GM12878 (cell line): ENCODE measurements around the gene CCDC85B. TPM values are rescaled to one million over a fixed set of nuclear protein-coding genes. Genes with fewer than 3 reads are reported as not detected.

Experiments
- CBX5 ChIP-seq: sonication (generic); IDR thresholded peaks from 2 replicates; pipeline ENCODE4 v1.6.1; 2016; ENCODE audit warnings: low read depth, moderate library complexity, mild to moderate bottlenecking, inconsistent platforms
- CHD2 ChIP-seq: IDR thresholded peaks from 2 replicates; pipeline ENCODE4 v1.6.1; 2011; ENCODE audit warnings: low read depth, low read length, improper control_type of control experiment, borderline replicate concordance
- HCFC1 ChIP-seq: fragments of 150-350 bp; IDR thresholded peaks from 2 replicates; pipeline ENCODE4 v1.6.1; 2014; ENCODE audit warnings: low read length
- HDAC6 ChIP-seq: fragments of 200-600 bp; sonication (generic); IDR thresholded peaks from one replicate; pipeline ENCODE4 v1.8.0; 2017; ENCODE audit warnings: antibody characterized with exemption; ENCODE audit not compliant: unreplicated experiment
- LARP7 ChIP-seq: fragments of 450-650 bp; IDR thresholded peaks from 2 replicates; pipeline ENCODE4 v1.6.1; 2017; ENCODE audit warnings: mild to moderate bottlenecking
- NRF1 ChIP-seq: conservative IDR thresholded peaks from 2 replicates; pipeline ENCODE4 v1.6.1; 2011; ENCODE audit warnings: mild to moderate bottlenecking, low read depth, low read length, improper control_type of control experiment
- PAX5 ChIP-seq: IDR thresholded peaks from 2 replicates; pipeline ENCODE4 v1.6.1; 2011; ENCODE audit warnings: low read depth, low read length, borderline replicate concordance
- PAX8 ChIP-seq: fragments of 450-650 bp; IDR thresholded peaks from 2 replicates; pipeline ENCODE4 v1.6.1; 2017; ENCODE audit warnings: mild to moderate bottlenecking, moderate library complexity
- PML ChIP-seq: IDR thresholded peaks from 2 replicates; pipeline ENCODE4 v1.6.1; 2012; ENCODE audit warnings: low read length, inconsistent platforms
- POLR2A ChIP-seq: IDR thresholded peaks from 2 replicates; pipeline ENCODE4 v1.6.1; 2011; ENCODE audit warnings: low read depth, mild to moderate bottlenecking, low read length
- SIN3A ChIP-seq: IDR thresholded peaks from 2 replicates; pipeline ENCODE4 v1.6.1; 2012; ENCODE audit warnings: low read depth, low read length, improper control_type of control experiment
- SUPT20H ChIP-seq: IDR thresholded peaks from 2 replicates; pipeline ENCODE4 v1.6.1; 2011; ENCODE audit warnings: low read depth, mild to moderate bottlenecking, low read length, moderate library complexity, borderline replicate concordance; ENCODE audit not compliant: control insufficient read depth
- TCF3 ChIP-seq: IDR thresholded peaks from 2 replicates; pipeline ENCODE4 v1.6.1; 2012; ENCODE audit warnings: low read depth, mild to moderate bottlenecking, low read length, borderline replicate concordance; ENCODE audit not compliant: insufficient read depth
- TCF7 ChIP-seq: IDR thresholded peaks from 2 replicates; pipeline ENCODE4 v1.6.1; 2014; ENCODE audit warnings: antibody characterized with exemption, borderline replicate concordance
- polyA plus RNA-seq, 11 experiments: library from polyadenylated mRNA; depleted of rRNA in 4 of 11; unstranded in 6 of 11; stranded (reverse) in 5 of 11; fragments of >200 nt; fragmentation: Nextera tagmentation in 4 of 11; fragmentation: Illumina TruSeq in 1 of 11; extraction: Ambion mirVana in 4 of 11; extraction: Trizol in 1 of 11; gene quantifications; 1 replicate in 1 of 11; 2 replicates in 10 of 11; pipeline versions ENCODE4 v1.2.1 to v1.2.3, GENCODE V29; 2011 to 2016; ENCODE audit warnings: inconsistent platforms in 2 of 11, missing spikeins in 2 of 11, low read depth in 1 of 11
- total RNA-seq, 4 experiments: library from RNA; depleted of rRNA in 3 of 4; stranded (reverse); fragments of >200 nt in 3 of 4; fragmentation: Illumina TruSeq in 1 of 4; extraction: Trizol in 1 of 4; gene quantifications; 2 replicates each; pipeline versions ENCODE4 v1.2.1 to v1.2.3, GENCODE V29; 2013 to 2021
- TF ChIP-seq, protein P1 (sequence below): fragments of 450-650 bp; IDR thresholded peaks from 2 replicates; pipeline ENCODE4 v1.6.1; 2016; ENCODE audit warnings: mild to moderate bottlenecking, moderate library complexity, borderline replicate concordance
- TF ChIP-seq, protein P2 (sequence below): IDR thresholded peaks from 2 replicates; pipeline ENCODE4 v1.6.1; 2012; ENCODE audit warnings: improper control_type of control experiment, low read depth, low read length; ENCODE audit not compliant: insufficient replicate concordance
- TF ChIP-seq, protein P3 (sequence below): IDR thresholded peaks from 2 replicates; pipeline ENCODE4 v1.6.1; 2012; ENCODE audit warnings: low read length, inconsistent platforms

Gene CCDC85B
- total and polyA plus RNA-seq, 10 of the 15 experiments (the other 5 are each of a cell fraction or from before 2014, with no cell fraction given): 0.32 to 114 (median 49.5) TPM

DNA sequence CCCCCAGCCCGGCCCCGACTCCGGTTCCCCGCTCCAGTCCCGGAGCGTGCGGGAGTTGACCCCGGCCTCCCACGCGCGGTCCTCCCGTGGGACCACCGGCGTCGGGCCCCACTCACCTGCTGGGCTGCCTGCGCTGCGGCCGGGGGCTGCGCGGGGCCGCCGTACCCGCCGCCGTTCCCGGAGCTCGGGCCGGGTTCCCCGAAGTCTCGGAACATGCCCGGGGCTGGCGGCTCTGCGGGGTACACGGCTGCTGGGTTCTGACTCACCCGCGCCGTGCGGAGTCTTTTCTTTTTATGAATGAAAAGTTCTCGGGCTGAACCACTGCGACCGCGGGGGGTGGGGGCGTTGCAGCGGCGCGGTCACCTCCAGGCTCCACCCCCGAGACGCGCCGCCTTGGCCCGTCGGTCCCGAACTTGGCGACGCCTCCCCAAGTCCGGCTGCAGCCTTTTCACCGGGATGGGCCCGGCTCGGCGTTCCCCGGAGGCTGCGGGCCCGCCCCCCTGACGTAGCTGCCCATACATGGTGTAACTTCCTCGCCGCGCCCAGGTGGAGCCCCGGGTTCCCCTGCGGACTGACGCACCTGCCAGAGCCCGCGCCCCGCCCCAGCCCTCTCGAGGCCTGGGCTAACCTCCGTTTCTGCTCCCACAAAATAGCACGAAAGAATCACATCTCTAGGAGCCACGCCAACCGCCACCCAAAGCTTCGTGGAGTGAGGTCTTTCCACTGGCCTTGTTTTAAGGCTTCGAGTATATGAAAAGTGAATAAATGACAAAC is 9.8 kb downstream of the CCDC85B start, which contains the start of gene FOSL1 (continued):
- TF ChIP-seq, protein P1, sequence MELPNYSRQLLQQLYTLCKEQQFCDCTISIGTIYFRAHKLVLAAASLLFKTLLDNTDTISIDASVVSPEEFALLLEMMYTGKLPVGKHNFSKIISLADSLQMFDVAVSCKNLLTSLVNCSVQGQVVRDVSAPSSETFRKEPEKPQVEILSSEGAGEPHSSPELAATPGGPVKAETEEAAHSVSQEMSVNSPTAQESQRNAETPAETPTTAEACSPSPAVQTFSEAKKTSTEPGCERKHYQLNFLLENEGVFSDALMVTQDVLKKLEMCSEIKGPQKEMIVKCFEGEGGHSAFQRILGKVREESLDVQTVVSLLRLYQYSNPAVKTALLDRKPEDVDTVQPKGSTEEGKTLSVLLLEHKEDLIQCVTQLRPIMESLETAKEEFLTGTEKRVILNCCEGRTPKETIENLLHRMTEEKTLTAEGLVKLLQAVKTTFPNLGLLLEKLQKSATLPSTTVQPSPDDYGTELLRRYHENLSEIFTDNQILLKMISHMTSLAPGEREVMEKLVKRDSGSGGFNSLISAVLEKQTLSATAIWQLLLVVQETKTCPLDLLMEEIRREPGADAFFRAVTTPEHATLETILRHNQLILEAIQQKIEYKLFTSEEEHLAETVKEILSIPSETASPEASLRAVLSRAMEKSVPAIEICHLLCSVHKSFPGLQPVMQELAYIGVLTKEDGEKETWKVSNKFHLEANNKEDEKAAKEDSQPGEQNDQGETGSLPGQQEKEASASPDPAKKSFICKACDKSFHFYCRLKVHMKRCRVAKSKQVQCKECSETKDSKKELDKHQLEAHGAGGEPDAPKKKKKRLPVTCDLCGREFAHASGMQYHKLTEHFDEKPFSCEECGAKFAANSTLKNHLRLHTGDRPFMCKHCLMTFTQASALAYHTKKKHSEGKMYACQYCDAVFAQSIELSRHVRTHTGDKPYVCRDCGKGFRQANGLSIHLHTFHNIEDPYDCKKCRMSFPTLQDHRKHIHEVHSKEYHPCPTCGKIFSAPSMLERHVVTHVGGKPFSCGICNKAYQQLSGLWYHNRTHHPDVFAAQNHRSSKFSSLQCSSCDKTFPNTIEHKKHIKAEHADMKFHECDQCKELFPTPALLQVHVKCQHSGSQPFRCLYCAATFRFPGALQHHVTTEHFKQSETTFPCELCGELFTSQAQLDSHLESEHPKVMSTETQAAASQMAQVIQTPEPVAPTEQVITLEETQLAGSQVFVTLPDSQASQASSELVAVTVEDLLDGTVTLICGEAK: no peak
- no peak for TF ChIP-seq CBX5
- TF ChIP-seq LARP7: no peak
- TF ChIP-seq NRF1: no peak
- TF ChIP-seq PML: no peak
- no peak for TF ChIP-seq CHD2
- TF ChIP-seq HDAC6: peak; percentile 20
- TF ChIP-seq PAX5: no peak
- TF ChIP-seq, protein P2, sequence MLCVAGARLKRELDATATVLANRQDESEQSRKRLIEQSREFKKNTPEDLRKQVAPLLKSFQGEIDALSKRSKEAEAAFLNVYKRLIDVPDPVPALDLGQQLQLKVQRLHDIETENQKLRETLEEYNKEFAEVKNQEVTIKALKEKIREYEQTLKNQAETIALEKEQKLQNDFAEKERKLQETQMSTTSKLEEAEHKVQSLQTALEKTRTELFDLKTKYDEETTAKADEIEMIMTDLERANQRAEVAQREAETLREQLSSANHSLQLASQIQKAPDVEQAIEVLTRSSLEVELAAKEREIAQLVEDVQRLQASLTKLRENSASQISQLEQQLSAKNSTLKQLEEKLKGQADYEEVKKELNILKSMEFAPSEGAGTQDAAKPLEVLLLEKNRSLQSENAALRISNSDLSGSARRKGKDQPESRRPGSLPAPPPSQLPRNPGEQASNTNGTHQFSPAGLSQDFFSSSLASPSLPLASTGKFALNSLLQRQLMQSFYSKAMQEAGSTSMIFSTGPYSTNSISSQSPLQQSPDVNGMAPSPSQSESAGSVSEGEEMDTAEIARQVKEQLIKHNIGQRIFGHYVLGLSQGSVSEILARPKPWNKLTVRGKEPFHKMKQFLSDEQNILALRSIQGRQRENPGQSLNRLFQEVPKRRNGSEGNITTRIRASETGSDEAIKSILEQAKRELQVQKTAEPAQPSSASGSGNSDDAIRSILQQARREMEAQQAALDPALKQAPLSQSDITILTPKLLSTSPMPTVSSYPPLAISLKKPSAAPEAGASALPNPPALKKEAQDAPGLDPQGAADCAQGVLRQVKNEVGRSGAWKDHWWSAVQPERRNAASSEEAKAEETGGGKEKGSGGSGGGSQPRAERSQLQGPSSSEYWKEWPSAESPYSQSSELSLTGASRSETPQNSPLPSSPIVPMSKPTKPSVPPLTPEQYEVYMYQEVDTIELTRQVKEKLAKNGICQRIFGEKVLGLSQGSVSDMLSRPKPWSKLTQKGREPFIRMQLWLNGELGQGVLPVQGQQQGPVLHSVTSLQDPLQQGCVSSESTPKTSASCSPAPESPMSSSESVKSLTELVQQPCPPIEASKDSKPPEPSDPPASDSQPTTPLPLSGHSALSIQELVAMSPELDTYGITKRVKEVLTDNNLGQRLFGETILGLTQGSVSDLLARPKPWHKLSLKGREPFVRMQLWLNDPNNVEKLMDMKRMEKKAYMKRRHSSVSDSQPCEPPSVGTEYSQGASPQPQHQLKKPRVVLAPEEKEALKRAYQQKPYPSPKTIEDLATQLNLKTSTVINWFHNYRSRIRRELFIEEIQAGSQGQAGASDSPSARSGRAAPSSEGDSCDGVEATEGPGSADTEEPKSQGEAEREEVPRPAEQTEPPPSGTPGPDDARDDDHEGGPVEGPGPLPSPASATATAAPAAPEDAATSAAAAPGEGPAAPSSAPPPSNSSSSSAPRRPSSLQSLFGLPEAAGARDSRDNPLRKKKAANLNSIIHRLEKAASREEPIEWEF: no peak
- no peak for TF ChIP-seq TCF7
- TF ChIP-seq PAX8: no peak
- TF ChIP-seq, protein P3, sequence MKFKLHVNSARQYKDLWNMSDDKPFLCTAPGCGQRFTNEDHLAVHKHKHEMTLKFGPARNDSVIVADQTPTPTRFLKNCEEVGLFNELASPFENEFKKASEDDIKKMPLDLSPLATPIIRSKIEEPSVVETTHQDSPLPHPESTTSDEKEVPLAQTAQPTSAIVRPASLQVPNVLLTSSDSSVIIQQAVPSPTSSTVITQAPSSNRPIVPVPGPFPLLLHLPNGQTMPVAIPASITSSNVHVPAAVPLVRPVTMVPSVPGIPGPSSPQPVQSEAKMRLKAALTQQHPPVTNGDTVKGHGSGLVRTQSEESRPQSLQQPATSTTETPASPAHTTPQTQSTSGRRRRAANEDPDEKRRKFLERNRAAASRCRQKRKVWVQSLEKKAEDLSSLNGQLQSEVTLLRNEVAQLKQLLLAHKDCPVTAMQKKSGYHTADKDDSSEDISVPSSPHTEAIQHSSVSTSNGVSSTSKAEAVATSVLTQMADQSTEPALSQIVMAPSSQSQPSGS: no peak
- TF ChIP-seq SIN3A: no peak
- TF ChIP-seq POLR2A: peak; percentile 73
- no peak for TF ChIP-seq SUPT20H
- TF ChIP-seq TCF3: peak; percentile 54
- TF ChIP-seq HCFC1: no peak
